ENCODE measurements around the gene CLRN3. TPM values are rescaled to one million over a fixed set of nuclear protein-coding genes. Genes with fewer than 3 reads are reported as not detected.

CLRN3 gene
- total and polyA plus RNA-seq, 2 donors (not counting 1 experiment from before 2014, with no cell fraction given), result not detected

DNA sequence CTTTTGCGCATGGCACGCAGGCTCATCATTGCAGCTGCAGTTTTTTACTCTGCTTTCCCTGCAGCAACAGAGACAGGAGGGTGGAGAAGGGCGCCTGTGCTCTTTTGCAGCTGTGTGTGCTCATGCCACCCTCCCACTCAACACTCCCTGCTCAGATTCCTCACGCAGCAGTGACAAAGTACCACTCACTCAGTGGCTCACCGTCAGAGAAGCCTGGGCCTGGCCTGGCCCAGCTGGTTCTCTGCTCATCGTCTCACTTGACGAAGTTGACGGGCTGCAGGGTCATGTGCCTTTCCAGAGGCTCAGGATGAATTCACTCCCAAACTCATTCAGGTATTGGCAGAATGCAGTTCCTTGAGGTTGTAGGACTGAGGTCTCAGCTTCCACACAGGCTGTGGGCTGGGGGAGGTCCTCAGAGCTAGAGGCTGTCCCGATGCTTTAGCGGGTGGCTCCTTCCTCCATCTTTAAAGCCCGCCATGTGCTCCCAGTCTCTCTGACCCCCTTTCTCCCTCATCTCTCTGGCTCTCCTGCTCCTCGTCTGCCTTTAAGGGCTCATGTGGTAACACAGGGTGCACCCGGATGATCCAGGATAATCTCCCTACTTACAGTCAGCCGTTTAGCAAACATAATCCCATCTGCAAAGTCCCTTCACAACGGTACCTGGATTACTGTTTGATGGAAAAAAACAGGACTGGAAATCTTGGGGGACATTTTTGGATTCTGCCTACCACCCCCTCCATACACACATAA, 40.0 kb upstream of the CLRN3 start:
- ChIA-PET CTCF (no interaction called here), POLR2A (no interaction called here)
- Histone ChIP-seq H3K27me3 (replicated peaks in 1 of 4; ENCODE audit: control extremely low read depth in 1 of 4, control insufficient read depth in 3 of 4, insufficient read depth in 4 of 4, low read length in 3 of 4) (peaks cover 0 to 4% (median 0%) of the 10 kb centered on the region in 4 experiments), H3K9ac (ENCODE audit: low read length) (no peak overlapping the region), H3K36me3 (replicated peaks in 1 of 2; ENCODE audit: control extremely low read depth in 1 of 2, control insufficient read depth in 1 of 2, extremely low read depth in 1 of 2, insufficient read depth in 2 of 2, low read length in 1 of 2) (no peaks in the 10 kb centered on the region), H3K27ac (ENCODE audit: low read length in 2 of 2) (no peak overlapping the region), H3K4me1 (ENCODE audit: control insufficient read depth in 2 of 2, insufficient read depth in 2 of 2, low read length in 2 of 2) (no peaks in the 10 kb centered on the region), H4K20me1 (ENCODE audit: control insufficient read depth, insufficient read depth, low read length, poor library complexity, severe bottlenecking) (no peaks in the 10 kb centered on the region), H3K79me2 (ENCODE audit: control insufficient read depth, insufficient read depth, low read length) (no peaks in the 10 kb centered on the region), H3K4me2 (replicated peaks; ENCODE audit: low read depth, low read length, poor library complexity, severe bottlenecking) (no peak overlapping the region), H2AFZ (ENCODE audit: insufficient read depth, low read depth, low read length, poor library complexity, severe bottlenecking) (no peak overlapping the region), H3K4me3 (ENCODE audit: control extremely low read depth in 1 of 5, extremely low read depth in 1 of 5, insufficient read depth in 1 of 5, low read depth in 2 of 5, low read length in 4 of 5) (no peak overlapping the region), H3K9me3 (ENCODE audit: control extremely low read depth in 1 of 3, control insufficient read depth in 2 of 3, insufficient read depth in 1 of 3, low read length in 2 of 3) (peaks cover 0 to 5% (median 0%) of the 10 kb centered on the region in 3 donors)
- no peak for TF ChIP-seq EZH2 (IDR thresholded peaks at IDR 0.05; ENCODE audit: borderline replicate concordance, insufficient read depth, low read depth, low read length, poor library complexity, severe bottlenecking)
- TF ChIP-seq, protein P1, sequence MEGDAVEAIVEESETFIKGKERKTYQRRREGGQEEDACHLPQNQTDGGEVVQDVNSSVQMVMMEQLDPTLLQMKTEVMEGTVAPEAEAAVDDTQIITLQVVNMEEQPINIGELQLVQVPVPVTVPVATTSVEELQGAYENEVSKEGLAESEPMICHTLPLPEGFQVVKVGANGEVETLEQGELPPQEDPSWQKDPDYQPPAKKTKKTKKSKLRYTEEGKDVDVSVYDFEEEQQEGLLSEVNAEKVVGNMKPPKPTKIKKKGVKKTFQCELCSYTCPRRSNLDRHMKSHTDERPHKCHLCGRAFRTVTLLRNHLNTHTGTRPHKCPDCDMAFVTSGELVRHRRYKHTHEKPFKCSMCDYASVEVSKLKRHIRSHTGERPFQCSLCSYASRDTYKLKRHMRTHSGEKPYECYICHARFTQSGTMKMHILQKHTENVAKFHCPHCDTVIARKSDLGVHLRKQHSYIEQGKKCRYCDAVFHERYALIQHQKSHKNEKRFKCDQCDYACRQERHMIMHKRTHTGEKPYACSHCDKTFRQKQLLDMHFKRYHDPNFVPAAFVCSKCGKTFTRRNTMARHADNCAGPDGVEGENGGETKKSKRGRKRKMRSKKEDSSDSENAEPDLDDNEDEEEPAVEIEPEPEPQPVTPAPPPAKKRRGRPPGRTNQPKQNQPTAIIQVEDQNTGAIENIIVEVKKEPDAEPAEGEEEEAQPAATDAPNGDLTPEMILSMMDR (IDR thresholded peaks at IDR 0.05), result no peak
- Mint-ChIP-seq H3K9me3 (ENCODE audit: insufficient read depth) (no peaks in the 10 kb centered on the region), H3K4me3 (no peak overlapping the region), H3K27ac (no peak overlapping the region), H3K4me1 (no peaks in the 10 kb centered on the region), H3K27me3 (peaks cover 4% of the 10 kb centered on the region)
- 96% methylated on average over 11 of the region's 15 CpGs for WGBS (ENCODE audit: insufficient coverage)
- DNase-seq (no peak), ATAC-seq (ENCODE audit: low read depth) (no peak)
- intact Hi-C loops (cut with micrococcal nuclease), result no loop called here

DNA sequence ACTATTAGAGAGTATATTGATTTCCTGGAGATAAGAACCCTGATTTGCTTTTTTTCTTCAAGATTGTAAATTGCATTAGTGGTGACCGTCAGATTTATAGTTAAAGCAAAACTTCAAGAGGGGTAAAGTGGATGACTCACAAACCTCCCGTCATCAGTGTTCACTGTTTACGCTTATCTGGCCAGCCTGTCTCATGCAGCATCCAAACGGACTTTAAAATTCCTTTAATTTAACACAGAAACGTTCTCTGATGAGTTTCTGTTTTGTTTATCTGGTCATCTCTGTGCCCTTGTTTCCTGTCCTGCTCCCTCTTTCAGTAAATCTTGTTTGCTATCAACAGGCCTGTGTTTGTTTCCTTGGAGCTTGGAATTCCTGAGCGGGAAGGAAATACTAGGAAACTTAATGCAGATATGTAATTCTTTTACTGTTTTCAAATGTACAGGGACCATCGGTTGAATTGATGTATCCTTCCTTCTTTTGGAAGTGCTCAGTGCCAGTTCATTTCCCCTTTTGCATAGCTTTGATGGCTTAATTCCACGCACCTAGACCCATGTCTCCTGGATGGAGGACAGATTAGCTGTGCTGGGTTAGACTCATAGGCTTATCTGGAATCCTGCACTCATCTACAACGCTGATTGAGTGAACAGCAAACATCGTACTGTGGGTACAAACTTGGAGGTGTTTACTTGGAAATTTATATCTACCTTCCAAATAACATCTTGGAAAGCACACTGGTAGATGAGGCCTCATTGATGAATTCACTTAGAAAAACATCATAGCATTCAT, 35.5 kb upstream of the CLRN3 start:
- no peak for DNase-seq
- H3K4me1 Mint-ChIP-seq, result no peaks in the 10 kb centered on the region

More for the DNA sequence above, 35.5 kb upstream of the CLRN3 start:
- H3K4me3 ChIP-seq (ENCODE audit: control extremely low read depth in 1 of 5, extremely low read depth in 1 of 5, insufficient read depth in 1 of 5, low read depth in 2 of 5, low read length in 4 of 5), result no peak overlapping the region
- no peak for ATAC-seq (ENCODE audit: low read depth)
- Mint-ChIP-seq H3K27ac (no peak overlapping the region), H3K4me3 (no peak overlapping the region), H3K9me3 (ENCODE audit: insufficient read depth) (no peaks in the 10 kb centered on the region), H3K27me3 (no peaks in the 10 kb centered on the region)
- TF ChIP-seq EZH2 (IDR thresholded peaks at IDR 0.05; ENCODE audit: borderline replicate concordance, insufficient read depth, low read depth, low read length, poor library complexity, severe bottlenecking), result no peak
- TF ChIP-seq, protein P1 (IDR thresholded peaks at IDR 0.05), result no peak
- no peaks in the 10 kb centered on the region for H3K79me2 ChIP-seq (ENCODE audit: control insufficient read depth, insufficient read depth, low read length)
- 88% methylated on average over 6 of the region's 10 CpGs for WGBS (ENCODE audit: insufficient coverage)
- H3K27ac ChIP-seq (ENCODE audit: low read length in 2 of 2), result no peak overlapping the region
- intact Hi-C loops (cut with micrococcal nuclease), result no loop called here
- ChIA-PET POLR2A (no interaction called here), CTCF (no interaction called here)
- H3K4me2 ChIP-seq (replicated peaks; ENCODE audit: low read depth, low read length, poor library complexity, severe bottlenecking), result no peak overlapping the region
- H3K36me3 ChIP-seq (replicated peaks in 1 of 2; ENCODE audit: control extremely low read depth in 1 of 2, control insufficient read depth in 1 of 2, extremely low read depth in 1 of 2, insufficient read depth in 2 of 2, low read length in 1 of 2), result no peaks in the 10 kb centered on the region
- no peaks in the 10 kb centered on the region for H3K4me1 ChIP-seq (ENCODE audit: control insufficient read depth in 2 of 2, insufficient read depth in 2 of 2, low read length in 2 of 2)
- H3K9me3 ChIP-seq (ENCODE audit: control extremely low read depth in 1 of 3, control insufficient read depth in 2 of 3, insufficient read depth in 1 of 3, low read length in 2 of 3), result peaks cover 0 to 5% (median 0%) of the 10 kb centered on the region in 3 donors
- no peak overlapping the region for H2AFZ ChIP-seq (ENCODE audit: insufficient read depth, low read depth, low read length, poor library complexity, severe bottlenecking)
- H4K20me1 ChIP-seq (ENCODE audit: control insufficient read depth, insufficient read depth, low read length, poor library complexity, severe bottlenecking), result no peaks in the 10 kb centered on the region
- H3K9ac ChIP-seq (ENCODE audit: low read length), result no peak overlapping the region
- peaks cover 0 to 4% (median 2%) of the 10 kb centered on the region in 4 experiments for H3K27me3 ChIP-seq (replicated peaks in 1 of 4; ENCODE audit: control extremely low read depth in 1 of 4, control insufficient read depth in 3 of 4, insufficient read depth in 4 of 4, low read length in 3 of 4)

Measured in B cell (primary cell).